Dermis blood vessel endothelial cell (primary cell): Measurements from ENCODE around the gene IFNLR1. TPM values are rescaled to one million over a fixed set of nuclear protein-coding genes. Genes with fewer than 3 reads are reported as not detected.

Source experiments
- total RNA-seq: library from RNA; depleted of rRNA; stranded (reverse); fragments of >200 nt; gene quantifications from 2 replicates; pipeline ENCODE4 v1.2.3, GENCODE V29; 2014

The IFNLR1 gene
- total RNA-seq, 1 donor from 2014 or later = under 0.01 TPM

Other genes with a start within 250 kb of the IFNLR1 start
- 157 and 190 TPM in 2 replicates for gene PNRC2, start 227.5 kb downstream of the IFNLR1 start, total RNA-seq
- gene SRSF10, start 207.0 kb downstream of the IFNLR1 start, total RNA-seq = 108 and 109 TPM in 2 replicates
- under 0.01 TPM in 1 of 2 replicates, not detected in the other for gene MYOM3, start 75.2 kb downstream of the IFNLR1 start, total RNA-seq
- gene IL22RA1, start 44.1 kb downstream of the IFNLR1 start, total RNA-seq = not detected in 2 replicates
- gene GRHL3, start 132.1 kb upstream of the IFNLR1 start, total RNA-seq = not detected in 2 replicates
- 1.9 and 2.1 TPM in 2 replicates for gene STPG1, start 226.5 kb upstream of the IFNLR1 start, total RNA-seq
- 25.4 and 31.7 TPM in 2 replicates for gene NIPAL3, start 228.5 kb upstream of the IFNLR1 start, total RNA-seq